GM19452 (cell line): ENCODE measurements around the gene MRPL39.

ENCODE experiments used
- ATAC-seq: cut with Tn5 transposase; IDR thresholded peaks from one replicate; pipeline ENCODE4 v1.9.1; 2021; ENCODE audit not compliant: unreplicated experiment

MRPL39 gene

DNA sequence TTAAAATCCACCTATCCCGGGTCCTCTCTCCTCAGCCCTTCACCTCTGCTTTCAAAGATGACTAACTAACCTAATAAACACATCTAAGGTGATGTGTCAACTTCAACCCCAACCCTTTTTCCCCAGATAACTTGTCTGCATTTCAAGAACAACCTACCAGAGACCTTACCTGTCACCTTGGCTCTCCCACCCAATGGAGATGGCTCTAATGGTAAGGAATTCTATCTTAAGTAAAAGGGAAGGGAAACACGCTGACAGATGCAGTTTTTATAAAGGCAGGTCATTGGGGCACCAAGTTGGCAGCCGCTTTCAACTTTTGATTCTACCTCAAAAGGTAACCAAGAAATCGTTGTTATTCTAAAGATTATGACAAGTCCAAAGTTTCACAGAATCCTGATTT lies 37.6 kb downstream of the MRPL39 start:
- ATAC-seq: no peak

DNA sequence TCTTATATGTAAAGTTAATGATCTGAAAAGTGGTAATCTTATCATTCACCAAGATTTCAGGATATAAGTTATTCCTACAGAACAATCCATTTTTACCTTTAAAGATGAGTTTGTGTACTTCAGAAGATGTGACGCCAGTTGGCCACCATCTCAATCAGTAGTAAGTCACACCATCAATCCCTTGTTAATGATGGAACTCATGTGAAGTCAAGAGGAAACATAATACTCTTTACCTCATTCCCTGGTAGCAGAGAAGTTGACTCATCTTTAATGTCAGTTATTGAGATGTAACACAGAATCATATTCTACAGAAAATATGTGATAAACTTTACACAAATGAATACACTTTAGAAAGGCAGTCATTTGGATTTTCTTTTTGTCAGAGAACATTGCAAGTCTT lies 38.2 kb downstream of the MRPL39 start:
- no peak for ATAC-seq

DNA sequence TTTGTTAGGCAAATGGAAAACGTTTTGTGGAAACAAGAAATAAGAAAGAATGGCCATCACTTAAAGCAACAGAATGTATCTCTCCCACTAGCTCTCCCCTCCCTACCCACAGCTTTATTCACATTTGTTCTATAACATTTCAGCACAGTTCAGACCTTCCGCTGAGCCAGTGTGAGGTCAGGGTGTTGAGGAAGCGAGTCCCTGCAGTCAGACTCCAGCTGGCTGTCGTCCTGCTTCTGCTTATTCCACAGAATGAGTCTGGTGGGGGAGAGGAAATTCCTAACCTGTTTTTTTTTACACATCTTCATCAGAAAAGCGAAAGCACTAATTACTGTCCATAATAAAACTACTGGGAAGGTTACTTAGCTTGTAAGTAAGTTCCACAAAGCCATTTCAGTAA lies 39.0 kb downstream of the MRPL39 start:
- no peak for ATAC-seq

DNA sequence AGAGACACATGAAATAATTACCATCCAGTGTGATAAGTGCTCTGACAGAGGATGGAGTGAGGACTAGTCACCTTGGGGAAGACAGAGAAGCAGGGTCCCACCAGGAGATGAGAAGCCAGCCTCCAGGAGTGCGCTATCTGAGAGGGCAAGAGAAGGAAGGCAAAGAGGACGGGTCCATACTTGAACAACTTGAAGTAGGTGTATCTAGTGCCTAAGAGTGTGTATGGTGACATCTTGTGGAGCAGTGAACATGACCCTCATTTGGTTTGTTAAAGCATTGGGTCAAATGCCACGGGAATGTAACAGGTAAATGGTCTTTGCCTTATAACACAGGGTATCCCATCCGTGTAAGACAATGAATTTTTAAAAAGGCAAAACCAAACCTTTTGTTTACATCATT lies 39.8 kb downstream of the MRPL39 start:
- ATAC-seq: no peak

DNA sequence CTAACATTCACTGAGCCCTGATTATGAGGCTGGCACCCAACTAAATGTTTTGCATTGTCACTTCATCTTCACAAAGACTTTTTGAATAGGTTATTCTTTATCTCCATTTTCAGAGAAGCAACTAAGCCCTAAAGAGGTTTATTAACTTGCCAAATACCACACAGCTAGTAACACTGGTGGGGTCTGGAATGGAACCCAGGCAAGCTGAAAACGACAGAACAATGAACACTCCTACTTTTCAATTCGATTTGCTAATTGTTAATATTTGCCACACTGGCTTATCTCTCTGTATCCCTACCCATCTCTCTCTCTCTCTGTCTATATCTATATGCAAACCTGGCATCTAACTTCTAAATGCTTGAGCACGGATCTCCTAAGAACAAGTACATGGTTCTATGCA lies 40.6 kb downstream of the MRPL39 start:
- ATAC-seq: no peak

DNA sequence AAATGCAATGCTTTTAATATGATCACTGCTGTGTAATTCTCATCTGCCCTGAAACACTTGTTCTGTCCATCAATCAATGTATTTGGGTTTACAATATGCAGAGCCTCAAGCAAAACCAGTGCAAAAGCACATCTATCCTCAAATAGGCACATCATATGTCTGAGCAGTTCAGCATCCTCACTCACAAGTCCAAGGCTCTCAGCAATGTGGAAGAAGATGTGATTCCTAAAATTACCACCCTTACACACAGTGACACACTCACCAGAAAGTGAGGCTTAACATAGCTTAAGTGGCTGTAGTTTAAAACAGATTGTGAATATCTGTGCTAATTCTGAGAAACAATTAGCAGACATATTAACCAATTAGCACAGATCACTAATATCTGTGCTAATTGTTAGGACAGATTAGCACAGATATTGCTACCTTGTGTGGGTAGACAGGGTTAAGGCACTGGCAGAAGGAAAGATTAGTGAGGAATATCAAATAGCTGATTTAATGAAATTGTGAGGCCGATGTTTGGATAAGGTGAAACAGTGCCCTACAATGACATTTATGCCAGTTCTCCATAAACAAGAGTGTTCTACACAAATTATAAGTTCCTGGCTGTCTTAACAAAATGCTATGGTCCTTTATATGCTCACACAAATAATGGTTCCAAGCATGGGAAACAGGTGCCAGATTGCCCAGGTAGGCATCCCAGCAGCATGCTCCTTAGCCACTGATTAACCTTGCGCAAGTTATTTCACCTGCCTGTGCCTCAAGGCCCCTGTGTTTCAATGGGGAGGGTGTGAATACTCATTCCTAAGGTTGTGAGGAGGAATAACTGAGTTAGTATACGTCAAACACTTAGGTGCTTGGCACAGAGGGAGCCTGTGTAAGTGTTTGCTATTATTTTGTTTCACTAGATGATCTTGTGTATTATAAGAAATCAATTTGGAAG lies 41.7 kb downstream of the MRPL39 start:
- ATAC-seq: no peak

DNA sequence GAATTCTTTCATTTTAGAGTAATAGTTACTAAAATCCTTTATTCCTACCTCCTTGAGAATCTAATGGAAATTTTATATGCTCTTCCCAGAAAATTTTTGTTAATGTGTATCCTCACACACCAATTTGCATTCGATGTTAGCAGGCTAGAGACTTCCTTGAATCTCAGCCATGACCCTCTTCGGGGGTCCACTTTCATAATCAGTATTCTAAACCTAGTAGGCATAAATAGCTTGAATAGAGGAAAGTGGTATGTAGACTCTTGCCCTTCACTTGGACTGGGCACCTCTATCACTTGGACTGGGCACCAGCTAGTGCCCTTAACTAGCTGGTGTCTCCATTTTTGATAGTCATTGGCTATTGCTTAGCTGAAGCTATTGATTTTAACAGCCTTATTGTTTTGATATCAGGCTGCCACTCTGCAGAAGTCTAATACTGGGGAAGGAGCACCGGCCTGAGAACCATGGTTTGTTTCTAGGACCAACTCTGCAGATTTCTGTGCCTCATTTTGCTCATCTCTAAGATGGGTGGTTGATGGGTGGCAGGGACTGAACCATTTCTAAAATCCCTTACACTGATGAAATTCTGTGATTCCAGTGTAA lies 42.8 kb downstream of the MRPL39 start:
- ATAC-seq: no peak

DNA sequence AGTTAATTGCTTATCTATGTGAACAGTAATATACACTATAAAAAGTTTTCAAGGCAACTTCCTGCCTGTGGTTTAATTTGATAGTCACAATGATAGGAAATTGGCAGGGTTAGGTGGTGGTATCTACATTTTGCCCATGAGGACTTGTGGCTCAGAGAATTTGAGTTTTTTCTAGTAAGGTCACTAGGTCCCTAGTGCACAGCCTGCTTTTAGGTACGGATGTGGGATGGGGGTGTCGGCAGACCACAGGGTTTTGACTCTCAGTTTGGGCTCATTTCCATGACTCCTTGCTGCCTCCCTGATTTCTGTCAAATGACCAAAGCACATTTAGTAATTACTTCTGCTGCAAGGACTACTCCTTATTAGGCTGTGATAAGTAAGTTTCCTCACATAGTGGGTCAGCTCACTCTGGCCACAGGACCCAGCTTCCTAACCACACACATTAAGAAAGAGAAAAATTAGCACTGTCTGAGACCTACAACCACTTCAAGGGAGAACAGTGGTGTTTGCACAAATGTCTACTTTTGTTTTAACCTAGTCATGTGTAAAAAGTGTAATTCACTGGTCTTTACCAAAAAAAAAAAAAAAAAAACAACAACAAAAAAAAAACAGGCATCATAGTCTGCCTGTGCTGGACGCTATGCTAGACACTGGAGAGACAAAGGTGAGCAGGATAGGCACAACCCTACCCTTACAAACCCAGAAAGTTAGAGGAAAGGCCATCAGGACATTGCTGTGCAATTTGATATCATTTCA lies 43.7 kb downstream of the MRPL39 start:
- ATAC-seq: no peak

DNA sequence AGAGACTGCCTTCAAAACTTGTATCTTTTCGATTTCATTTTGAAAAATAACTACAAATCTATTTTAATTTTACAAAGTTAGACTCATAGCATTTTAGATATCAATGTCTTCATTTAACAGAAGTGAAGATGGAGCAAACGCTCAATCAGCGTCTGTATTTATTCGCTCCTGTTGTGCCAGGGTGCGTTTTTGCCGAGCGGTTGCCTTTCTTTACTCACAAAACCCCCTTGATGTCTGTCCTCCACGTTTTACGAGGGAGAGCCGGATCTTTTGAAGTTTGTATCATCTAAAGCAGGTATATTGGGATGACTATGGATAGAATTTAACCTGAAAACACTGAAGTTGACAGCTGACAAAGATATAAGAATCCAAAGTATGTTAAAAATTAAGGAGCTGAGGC lies 44.6 kb downstream of the MRPL39 start:
- ATAC-seq: no peak

DNA sequence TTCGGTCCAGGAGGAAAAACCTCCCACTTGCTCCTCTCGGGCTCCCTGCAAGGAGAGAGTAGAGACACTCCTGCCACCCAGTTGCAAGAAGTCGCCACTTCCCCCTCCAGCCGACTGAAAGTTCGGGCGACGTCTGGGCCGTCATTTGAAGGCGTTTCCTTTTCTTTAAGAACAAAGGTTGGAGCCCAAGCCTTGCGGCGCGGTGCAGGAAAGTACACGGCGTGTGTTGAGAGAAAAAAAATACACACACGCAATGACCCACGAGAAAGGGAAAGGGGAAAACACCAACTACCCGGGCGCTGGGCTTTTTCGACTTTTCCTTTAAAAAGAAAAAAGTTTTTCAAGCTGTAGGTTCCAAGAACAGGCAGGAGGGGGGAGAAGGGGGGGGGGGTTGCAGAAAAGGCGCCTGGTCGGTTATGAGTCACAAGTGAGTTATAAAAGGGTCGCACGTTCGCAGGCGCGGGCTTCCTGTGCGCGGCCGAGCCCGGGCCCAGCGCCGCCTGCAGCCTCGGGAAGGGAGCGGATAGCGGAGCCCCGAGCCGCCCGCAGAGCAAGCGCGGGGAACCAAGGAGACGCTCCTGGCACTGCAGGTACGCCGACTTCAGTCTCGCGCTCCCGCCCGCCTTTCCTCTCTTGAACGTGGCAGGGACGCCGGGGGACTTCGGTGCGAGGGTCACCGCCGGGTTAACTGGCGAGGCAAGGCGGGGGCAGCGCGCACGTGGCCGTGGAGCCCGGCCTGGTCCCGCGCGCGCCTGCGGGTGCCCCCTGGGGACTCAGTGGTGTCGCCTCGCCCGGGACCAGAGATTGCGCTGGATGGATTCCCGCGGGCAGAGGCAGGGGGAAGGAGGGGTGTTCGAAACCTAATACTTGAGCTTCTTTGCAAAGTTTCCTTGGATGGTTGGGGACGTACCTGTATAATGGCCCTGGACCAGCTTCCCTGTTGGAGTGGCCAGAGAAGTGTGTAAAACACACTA lies 45.3 kb downstream of the MRPL39 start:
- ATAC-seq: peak; percentile 40

DNA sequence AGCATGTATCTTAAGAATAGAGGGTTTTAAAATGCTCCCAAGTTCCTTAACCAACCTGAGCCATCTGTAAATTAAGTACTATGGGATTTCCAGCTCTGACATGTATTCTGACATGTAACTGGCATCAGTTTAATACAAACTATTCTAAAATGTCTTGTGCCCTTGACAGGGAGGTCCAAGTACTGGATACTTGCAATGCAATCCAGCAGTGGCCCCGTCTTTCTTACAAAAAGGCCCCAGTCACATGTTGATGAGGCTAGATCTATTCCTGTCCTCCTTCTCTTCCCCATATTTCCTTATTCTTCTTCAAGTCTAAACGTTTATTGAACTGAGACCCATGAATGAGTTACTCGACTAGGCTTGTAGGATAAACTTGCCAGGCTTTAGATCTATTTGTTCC lies 46.4 kb downstream of the MRPL39 start:
- ATAC-seq: no peak

DNA sequence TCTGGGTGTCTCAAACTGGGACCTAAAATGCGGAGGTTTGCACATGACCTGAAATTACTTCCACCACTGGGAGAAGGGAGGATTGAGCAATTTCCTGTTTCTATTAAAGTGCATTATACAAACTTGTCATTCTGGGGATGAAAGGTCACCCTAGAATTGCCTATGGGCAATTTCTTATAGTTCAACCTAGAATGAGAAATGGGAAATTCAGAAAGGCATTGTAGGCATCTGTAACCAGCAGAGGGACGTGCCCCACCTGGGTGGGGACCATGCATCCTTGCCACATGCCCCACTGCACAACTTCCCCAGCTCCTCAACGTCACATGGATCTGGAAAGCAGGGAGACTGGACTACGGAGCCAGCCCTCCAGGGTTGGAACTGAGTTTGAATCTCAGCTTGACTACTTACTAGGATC lies 47.0 kb downstream of the MRPL39 start:
- no peak for ATAC-seq

DNA sequence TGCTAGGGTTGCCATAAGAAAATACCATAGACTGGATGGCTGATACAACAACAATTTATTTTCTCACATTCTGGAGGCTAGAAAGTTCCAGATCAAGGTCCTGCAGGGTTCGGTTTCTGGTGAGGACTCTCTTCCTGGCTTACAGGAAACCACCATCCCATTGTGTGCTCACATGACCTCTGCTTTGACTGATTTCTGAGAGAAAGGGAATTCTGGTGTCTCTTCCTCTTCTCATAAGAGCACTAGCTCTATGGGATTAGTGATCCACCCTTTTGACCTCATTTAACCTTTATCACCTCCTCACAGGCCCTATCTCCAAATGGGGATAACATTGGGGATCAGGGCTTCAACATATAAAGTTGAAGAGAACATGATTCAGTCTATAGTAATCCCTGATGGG lies 47.5 kb downstream of the MRPL39 start:
- ATAC-seq: no peak

DNA sequence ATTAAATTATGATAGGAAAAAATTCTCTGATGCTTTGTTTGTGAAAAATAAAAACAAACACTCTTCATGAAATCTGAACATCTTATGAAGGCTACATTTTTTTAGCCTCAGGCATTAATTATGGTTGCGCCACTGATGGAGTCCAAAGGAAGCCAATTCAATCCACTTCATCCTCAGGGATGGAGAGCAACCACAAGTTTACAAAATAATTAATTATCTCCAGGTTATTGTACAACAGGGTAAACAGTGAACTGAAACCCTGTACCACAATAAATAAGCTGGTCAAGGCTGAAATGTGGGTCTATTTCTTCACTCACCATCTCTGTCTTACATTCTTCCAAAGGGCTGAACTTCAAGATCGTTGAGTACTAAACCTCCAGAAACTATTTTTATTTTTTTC lies 49.2 kb downstream of the MRPL39 start:
- ATAC-seq: no peak

DNA sequence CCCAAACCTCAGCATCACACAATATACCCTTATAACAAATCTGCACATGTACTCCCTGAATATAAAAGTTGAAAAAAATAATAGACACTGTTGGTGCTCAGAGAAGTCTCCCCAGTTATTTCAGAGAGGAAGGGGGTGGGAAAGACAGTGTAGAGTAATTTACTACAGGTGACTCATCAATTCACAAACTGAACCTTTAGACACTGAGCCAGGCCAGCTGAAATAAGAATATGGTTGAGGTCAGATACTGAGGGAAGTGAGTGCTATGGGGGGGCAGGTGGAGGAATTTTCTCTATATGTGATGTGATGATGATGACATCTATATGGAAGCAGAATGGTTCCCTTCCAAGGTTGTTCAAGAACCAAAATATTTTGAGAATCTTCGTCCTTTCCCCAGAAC lies 50.1 kb downstream of the MRPL39 start:
- ATAC-seq: no peak

DNA sequence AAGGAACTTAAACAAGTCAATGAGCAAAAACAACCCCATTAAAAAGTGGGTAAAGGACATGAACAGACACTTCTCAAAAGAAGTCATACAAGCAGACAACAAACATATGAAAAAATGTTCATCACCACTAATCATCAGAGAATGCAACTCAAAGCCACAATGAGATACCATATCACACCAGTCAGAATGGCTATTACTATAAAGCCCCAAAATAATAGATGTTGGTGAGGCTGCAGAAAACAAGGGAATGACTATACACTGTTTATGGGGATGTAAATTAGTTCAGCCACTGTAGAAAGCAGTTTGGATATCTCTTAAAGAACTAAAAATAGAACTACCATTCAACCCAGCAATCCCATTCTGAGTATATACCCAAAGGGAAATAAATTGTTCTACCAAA lies 51.2 kb downstream of the MRPL39 start:
- no peak for ATAC-seq

DNA sequence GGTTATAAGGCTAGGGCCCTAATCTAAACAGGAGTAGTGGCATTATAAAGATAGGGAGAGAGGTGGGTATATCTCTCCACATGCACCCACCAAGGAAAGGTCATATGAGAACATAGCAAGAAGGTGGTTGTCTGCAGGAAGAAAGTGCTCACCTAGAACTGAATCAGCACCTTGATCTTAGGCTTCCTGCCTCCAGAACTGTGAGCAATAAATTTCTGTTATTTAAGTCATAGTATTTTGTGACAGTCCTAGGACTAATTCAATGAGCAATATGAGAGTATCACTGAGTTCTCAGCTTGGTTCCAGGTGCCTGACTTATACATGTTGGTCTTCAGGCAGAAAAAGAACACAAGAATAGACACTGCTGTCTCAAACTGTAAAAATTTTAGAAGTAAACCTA lies 51.8 kb downstream of the MRPL39 start:
- ATAC-seq: no peak

DNA sequence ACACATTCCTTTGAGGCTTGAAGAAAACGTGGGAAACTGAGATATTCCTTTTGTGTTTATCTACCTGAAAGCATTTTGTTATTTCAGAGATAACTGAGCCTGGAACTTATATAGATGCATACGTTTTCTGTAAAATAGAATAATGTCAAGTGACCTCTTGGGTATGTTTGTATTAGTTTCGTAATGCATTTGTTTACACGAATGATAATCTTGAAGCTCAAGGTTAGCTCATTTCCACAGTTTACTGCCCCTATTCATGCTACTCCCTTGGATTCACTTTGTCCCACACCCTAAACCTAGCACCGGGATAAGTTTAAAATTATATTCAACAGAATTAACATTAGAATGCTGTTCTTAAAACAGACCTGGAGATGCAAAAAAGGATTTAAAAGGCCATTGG lies 54.4 kb downstream of the MRPL39 start:
- ATAC-seq: no peak

DNA sequence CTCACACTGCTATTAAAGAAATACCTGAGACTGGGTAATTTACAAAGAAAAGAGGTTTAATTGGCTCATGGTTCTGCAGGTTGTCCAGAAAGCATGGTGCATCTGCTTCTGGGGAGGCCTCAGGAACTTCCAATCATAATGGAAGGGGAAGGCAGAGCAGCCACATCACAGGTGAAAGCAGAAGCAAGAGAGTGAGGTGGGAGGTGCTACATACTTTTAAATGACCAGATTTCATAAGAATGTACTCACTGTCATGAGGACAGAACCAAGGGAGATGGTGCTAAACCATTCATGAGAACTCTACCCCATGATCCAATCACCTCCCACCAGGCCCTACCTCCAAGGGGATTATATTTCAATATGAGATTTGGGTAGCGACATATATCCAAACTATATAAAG lies 55.7 kb downstream of the MRPL39 start:
- no peak for ATAC-seq

DNA sequence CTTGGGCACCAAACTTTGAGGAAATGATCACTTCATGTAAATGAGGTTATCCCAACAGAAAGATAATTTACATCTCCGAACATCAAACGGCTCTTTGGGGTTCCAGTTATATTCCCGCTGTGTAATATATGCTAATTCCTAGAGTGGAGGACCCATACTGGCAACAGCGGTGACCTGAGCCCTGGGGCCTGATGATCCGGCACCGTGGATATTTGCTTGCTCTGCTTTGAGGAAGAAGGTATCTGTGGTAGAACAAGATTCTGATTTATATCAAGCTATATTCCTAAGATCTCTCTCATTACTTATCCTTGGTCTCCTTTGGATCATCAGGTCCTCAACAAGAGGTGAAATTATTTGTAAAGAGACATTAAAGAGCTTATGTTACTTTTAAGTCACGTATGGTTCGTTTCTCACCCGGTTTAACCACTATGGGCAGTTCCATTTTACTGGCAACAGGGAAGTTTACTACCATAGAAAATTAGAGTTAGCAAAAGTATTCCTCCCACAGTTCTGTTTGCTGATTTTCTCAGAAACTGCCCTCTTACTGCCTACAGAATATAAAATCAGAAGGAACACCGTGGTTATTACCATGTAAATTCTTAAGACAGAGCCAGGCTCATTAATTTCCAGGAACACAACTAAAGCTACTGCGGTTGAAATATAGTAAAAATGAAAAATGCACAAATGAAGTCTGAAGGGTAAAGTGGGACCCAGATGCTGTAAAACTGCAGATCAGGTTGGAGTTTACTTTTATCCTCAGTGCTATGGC lies 56.7 kb downstream of the MRPL39 start:
- no peak for ATAC-seq
